Neural cell (in vitro differentiated cells): Measurements from ENCODE around the gene RFC3. TPM values are rescaled to one million over a fixed set of nuclear protein-coding genes. Genes with fewer than 3 reads are reported as not detected.

Experiments
- H2AFZ ChIP-seq: fragments of 200-600, 300-800 bp; sonication (generic), shearing (Covaris generic); 2 replicates; pipeline ENCODE4 v1.6.0; 2014; ENCODE audit warnings: low read depth, mild to moderate bottlenecking, antibody characterized with exemption, low read length, moderate library complexity
- H3F3A ChIP-seq: fragments of 200-600 bp; shearing (Covaris generic); 2 replicates; pipeline ENCODE4 v1.6.1; 2016; ENCODE audit warnings: mild to moderate bottlenecking, moderate library complexity, mixed read lengths, antibody characterized with exemption, low read length; ENCODE audit not compliant: insufficient read depth, poor library complexity, severe bottlenecking
- H3K27ac ChIP-seq: fragments of 200-600, 300-800 bp; sonication (generic), shearing (Covaris generic); 2 replicates; pipeline ENCODE4 v1.5.1; 2014; ENCODE audit warnings: mild to moderate bottlenecking, low read length, moderate library complexity
- H3K27me3 ChIP-seq: fragments of 300-800, 200-600 bp; sonication (generic), shearing (Covaris generic); 2 replicates; pipeline ENCODE4 v1.6.0; 2014; ENCODE audit warnings: mild to moderate bottlenecking, low read depth, low read length, moderate library complexity; ENCODE audit not compliant: insufficient read depth
- H3K36me3 ChIP-seq: fragments of 300-800, 200-600 bp; sonication (generic), shearing (Covaris generic); 2 replicates; pipeline ENCODE4 v1.5.1; 2014; ENCODE audit warnings: mild to moderate bottlenecking, antibody characterized with exemption, low read length, moderate library complexity; ENCODE audit not compliant: insufficient read depth
- H3K4me2 ChIP-seq: fragments of 300-800, 200-600 bp; sonication (generic), shearing (Covaris generic); 2 replicates; pipeline ENCODE4 v1.6.0; 2014; ENCODE audit warnings: mild to moderate bottlenecking, low read length
- H3K4me3 ChIP-seq: fragments of 300-800, 200-600 bp; sonication (generic), shearing (Covaris generic); 2 replicates; pipeline ENCODE4 v1.5.1; 2014; ENCODE audit warnings: mild to moderate bottlenecking, low read length, moderate library complexity
- H3K79me2 ChIP-seq: fragments of 200-600 bp; shearing (Covaris generic); replicated peaks from 2 replicates; pipeline ENCODE4 v1.6.0; 2014; ENCODE audit warnings: mild to moderate bottlenecking, low read length, moderate library complexity; ENCODE audit not compliant: insufficient read depth
- H3K9ac ChIP-seq: fragments of 300-800, 200-600 bp; sonication (generic), shearing (Covaris generic); 2 replicates; pipeline ENCODE4 v1.6.1; 2016; ENCODE audit warnings: mild to moderate bottlenecking, low read length, mixed read lengths
- H3K9me2 ChIP-seq: fragments of 200-600 bp; shearing (Covaris generic); 2 replicates; pipeline ENCODE4 v1.6.1; 2016; ENCODE audit warnings: mild to moderate bottlenecking, low read length, mixed read lengths; ENCODE audit not compliant: insufficient read depth
- H3K9me3 ChIP-seq: fragments of 200-600, 300-800 bp; sonication (generic), shearing (Covaris generic); 2 replicates; pipeline ENCODE4 v1.6.1; 2016; ENCODE audit warnings: mild to moderate bottlenecking, mixed run types, low read length, moderate library complexity, mixed read lengths
- H4K20me1 ChIP-seq: fragments of 200-600 bp; shearing (Covaris generic); 2 replicates; pipeline ENCODE4 v1.6.1; 2016; ENCODE audit warnings: mild to moderate bottlenecking, mixed run types; ENCODE audit not compliant: insufficient read depth
- EP300 ChIP-seq: fragments of 450-650 bp; conservative IDR thresholded peaks from 2 replicates; pipeline ENCODE4 v1.6.1; 2014; ENCODE audit warnings: antibody characterized with exemption, mild to moderate bottlenecking, moderate library complexity; ENCODE audit not compliant: poor library complexity, severe bottlenecking
- EZH2 ChIP-seq: fragments of 200-600, 300-800 bp; shearing (Covaris generic), sonication (generic); IDR thresholded peaks from 2 replicates; pipeline ENCODE4 v1.6.1; 2014; ENCODE audit warnings: antibody characterized with exemption, low read length, borderline replicate concordance, mild to moderate bottlenecking; ENCODE audit not compliant: insufficient read depth, poor library complexity, severe bottlenecking
- MXI1 ChIP-seq: fragments of 450-650 bp; conservative IDR thresholded peaks from 2 replicates; pipeline ENCODE4 v1.6.1; 2014; ENCODE audit warnings: antibody characterized with exemption, mild to moderate bottlenecking; ENCODE audit not compliant: poor library complexity, severe bottlenecking
- POLR2AphosphoS5 ChIP-seq: IDR thresholded peaks from 2 replicates; pipeline ENCODE4 v1.6.1; 2012
- RAD21 ChIP-seq: fragments of 450-650 bp; conservative IDR thresholded peaks from 2 replicates; pipeline ENCODE4 v1.6.1; 2014; ENCODE audit warnings: antibody characterized with exemption, mild to moderate bottlenecking, moderate library complexity
- REST ChIP-seq: IDR thresholded peaks from 2 replicates; pipeline ENCODE4 v1.6.1; 2012; ENCODE audit warnings: borderline replicate concordance
- SMC3 ChIP-seq: fragments of 450-650 bp; conservative IDR thresholded peaks from 2 replicates; pipeline ENCODE4 v1.6.1; 2014; ENCODE audit warnings: antibody characterized with exemption, mild to moderate bottlenecking, moderate library complexity; ENCODE audit not compliant: poor library complexity
- TAF1 ChIP-seq: IDR thresholded peaks from 2 replicates; pipeline ENCODE4 v1.6.1; 2012; ENCODE audit warnings: low read depth
- polyA plus RNA-seq: library from polyadenylated mRNA; depleted of rRNA; stranded (reverse); fragments of >200 nt; gene quantifications from 2 replicates; pipeline ENCODE4 v1.2.3, GENCODE V29; 2014
- TF ChIP-seq, protein P1 (sequence below): fragments of 450-650 bp; IDR thresholded peaks from 2 replicates; pipeline ENCODE4 v1.5.1; 2014; ENCODE audit warnings: antibody characterized with exemption, mild to moderate bottlenecking, moderate library complexity; ENCODE audit not compliant: poor library complexity, severe bottlenecking

RFC3 gene
- polyA plus RNA-seq, 1 donor from 2014 or later, result 13.8 TPM

DNA sequence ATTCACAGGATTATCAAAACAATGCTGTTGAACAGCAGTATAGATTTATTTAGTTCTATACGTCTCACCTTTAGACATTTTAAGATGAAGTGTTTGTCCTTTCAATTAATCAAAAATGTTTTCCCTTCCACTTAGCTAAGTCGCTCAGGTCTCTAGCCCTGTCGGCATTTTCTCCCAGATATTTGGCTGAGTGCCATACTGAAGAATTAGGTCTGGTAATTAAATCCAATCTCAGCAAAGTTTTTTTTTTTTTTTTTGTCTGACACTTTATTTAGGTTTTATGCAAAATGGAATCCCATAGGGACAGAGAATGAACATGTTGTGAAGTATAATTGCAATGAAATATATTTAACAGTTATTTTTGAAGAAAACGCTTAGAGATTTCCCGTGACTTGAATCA, 44.1 kb downstream of the RFC3 start:
- Histone ChIP-seq H3F3A (no peaks in the 10 kb centered on the region), H3K9me3 (no peaks in the 10 kb centered on the region), H3K9me2 (no peaks in the 10 kb centered on the region), H3K4me3 (no peak overlapping the region), H4K20me1 (no peaks in the 10 kb centered on the region), H2AFZ (no peak overlapping the region), H3K27ac (no peak overlapping the region), H3K79me2 (no peaks in the 10 kb centered on the region), H3K9ac (no peak overlapping the region), H3K36me3 (no peaks in the 10 kb centered on the region), H3K4me2 (no peak overlapping the region), H3K27me3 (no peaks in the 10 kb centered on the region)
- TF ChIP-seq EZH2 (no peak), TAF1 (no peak), REST (no peak), POLR2AphosphoS5 (no peak), EP300 (no peak), SMC3 (no peak)

DNA sequence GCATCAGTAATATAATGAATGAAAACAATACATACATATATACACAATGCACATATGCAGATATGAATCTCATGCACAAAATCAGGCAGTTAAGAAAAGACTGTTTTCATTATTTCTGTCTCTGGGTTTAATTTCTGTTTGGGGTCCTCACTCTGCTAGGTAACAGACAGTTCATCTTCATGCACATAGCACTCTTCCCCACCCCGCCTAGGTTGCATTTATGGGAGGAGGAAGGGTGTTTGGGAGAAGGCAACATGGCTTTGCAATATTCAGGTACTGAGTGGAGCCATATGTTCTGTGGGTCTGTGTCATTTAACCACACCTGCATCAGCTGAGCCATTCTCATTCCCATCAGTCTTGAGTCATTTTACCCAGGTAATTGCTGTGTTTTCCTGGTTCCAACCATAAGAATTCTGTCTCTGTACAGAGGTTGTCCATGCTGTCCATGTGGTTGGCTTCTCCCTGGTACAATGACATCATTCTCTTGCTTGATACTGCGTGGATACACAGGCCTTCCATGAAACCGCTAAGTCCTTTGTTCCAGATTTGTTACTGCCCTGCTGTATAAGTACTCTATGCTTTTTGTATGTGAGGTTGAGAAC, 45.3 kb downstream of the RFC3 start:
- Histone ChIP-seq H2AFZ (no peak overlapping the region), H3K4me2 (no peak overlapping the region), H3K79me2 (no peaks in the 10 kb centered on the region), H3K4me3 (no peak overlapping the region), H3K27me3 (no peaks in the 10 kb centered on the region), H3K9me3 (no peaks in the 10 kb centered on the region), H4K20me1 (no peaks in the 10 kb centered on the region), H3K36me3 (no peaks in the 10 kb centered on the region), H3K9ac (no peak overlapping the region), H3K9me2 (no peaks in the 10 kb centered on the region), H3K27ac (no peak overlapping the region), H3F3A (no peaks in the 10 kb centered on the region)
- TF ChIP-seq REST, result no peak
- no peak for TF ChIP-seq TAF1
- no peak for TF ChIP-seq POLR2AphosphoS5
- TF ChIP-seq, protein P1, sequence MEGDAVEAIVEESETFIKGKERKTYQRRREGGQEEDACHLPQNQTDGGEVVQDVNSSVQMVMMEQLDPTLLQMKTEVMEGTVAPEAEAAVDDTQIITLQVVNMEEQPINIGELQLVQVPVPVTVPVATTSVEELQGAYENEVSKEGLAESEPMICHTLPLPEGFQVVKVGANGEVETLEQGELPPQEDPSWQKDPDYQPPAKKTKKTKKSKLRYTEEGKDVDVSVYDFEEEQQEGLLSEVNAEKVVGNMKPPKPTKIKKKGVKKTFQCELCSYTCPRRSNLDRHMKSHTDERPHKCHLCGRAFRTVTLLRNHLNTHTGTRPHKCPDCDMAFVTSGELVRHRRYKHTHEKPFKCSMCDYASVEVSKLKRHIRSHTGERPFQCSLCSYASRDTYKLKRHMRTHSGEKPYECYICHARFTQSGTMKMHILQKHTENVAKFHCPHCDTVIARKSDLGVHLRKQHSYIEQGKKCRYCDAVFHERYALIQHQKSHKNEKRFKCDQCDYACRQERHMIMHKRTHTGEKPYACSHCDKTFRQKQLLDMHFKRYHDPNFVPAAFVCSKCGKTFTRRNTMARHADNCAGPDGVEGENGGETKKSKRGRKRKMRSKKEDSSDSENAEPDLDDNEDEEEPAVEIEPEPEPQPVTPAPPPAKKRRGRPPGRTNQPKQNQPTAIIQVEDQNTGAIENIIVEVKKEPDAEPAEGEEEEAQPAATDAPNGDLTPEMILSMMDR, result no peak
- TF ChIP-seq EP300, result no peak
- TF ChIP-seq EZH2, result no peak
- TF ChIP-seq SMC3, result no peak
- no peak for TF ChIP-seq RAD21
- TF ChIP-seq MXI1, result no peak
